HCT116 (cell line): ENCODE measurements around the gene LRRK1. TPM values are rescaled to one million over a fixed set of nuclear protein-coding genes. Genes with fewer than 3 reads are reported as not detected.

ENCODE experiments used
- ATAC-seq: fragments of 200-7000 bp; cut with Tn5 transposase; 2 replicates; pipeline ENCODE4 v1.9.1; 2020; ENCODE audit warnings: mild to moderate bottlenecking, moderate library complexity
- BruUV-seq: library from RNA; stranded (reverse); fragments of 400-500 nt; replicated peaks from 2 replicates; lab custom pipeline; 2021; lab: Mats Ljungman, UMichigan
- CTCF ChIA-PET: fragments of 300-600 bp; sonication (Branson Sonifier 250); formaldehyde crosslinking; loops from one replicate; lab custom pipeline; 2021; ENCODE audit warnings: antibody characterized with exemption; lab: Charles Lee
- POLR2A ChIA-PET: fragments of 300-600, 350-600 bp; sonication (Branson Sonifier 250); formaldehyde crosslinking; loops from one replicate; lab custom pipeline; 2021; ENCODE audit warnings: antibody characterized with exemption; lab: Charles Lee
- RAD21 ChIA-PET, 2 experiments: fragments of 300-600 bp; sonication (Branson Sonifier 250); formaldehyde crosslinking; loops; one replicate each; lab custom pipeline; 2023; ENCODE audit warnings: low total read pairs in 2 of 2; ENCODE audit not compliant: uncharacterized antibody in 2 of 2, unreplicated experiment in 2 of 2, low non-redundant PET in 1 of 2; lab: Charles Lee
- DNase-seq: peaks from one replicate; pipeline ENCODE4 v3.0.0-alpha.2; 2010; ENCODE audit warnings: low read depth, low spot score
- H2AFZ ChIP-seq: fragments of 200-600 bp; shearing (Covaris generic), sonication (generic); 2 replicates; pipeline ENCODE4 v1.6.1; 2017; ENCODE audit warnings: low read depth, mixed run types, mixed read lengths, antibody characterized with exemption, low read length; ENCODE audit not compliant: poor library complexity, severe bottlenecking
- H3K27ac ChIP-seq: 2 replicates; pipeline ENCODE4 v1.5.1; 2012; ENCODE audit warnings: low read depth, low read length
- H3K27me3 ChIP-seq: fragments of 200-600 bp; sonication (generic); 2 replicates; pipeline ENCODE4 v1.6.1; 2016; ENCODE audit warnings: mixed run types, low read length, mixed read lengths; ENCODE audit not compliant: insufficient read depth
- H3K36me3 ChIP-seq, 2 experiments: fragments of 200-500 bp in 1 of 2; fragments of 200-600 bp in 1 of 2; sonication (Bioruptor generic) in 1 of 2; sonication (generic) in 1 of 2; 2 replicates each; pipeline versions ENCODE4 v1.5.1 to v1.6.1; 2014 to 2016; ENCODE audit warnings: low read length in 2 of 2, inconsistent platforms in 1 of 2, mixed read lengths in 1 of 2, mixed run types in 1 of 2; ENCODE audit not compliant: insufficient read depth in 2 of 2, control insufficient read depth in 1 of 2
- H3K4me1 ChIP-seq, 2 experiments: fragments of 200-600 bp in 1 of 2; sonication (generic) in 1 of 2; 2 replicates each; pipeline versions ENCODE4 v1.5.1 to v1.6.1; 2012 to 2017; ENCODE audit warnings: low read length in 2 of 2, inconsistent platforms in 1 of 2, mild to moderate bottlenecking in 1 of 2, mixed read lengths in 1 of 2, mixed run types in 1 of 2, moderate library complexity in 1 of 2; ENCODE audit not compliant: insufficient read depth in 2 of 2, control insufficient read depth in 1 of 2
- H3K4me2 ChIP-seq: fragments of 200-600 bp; sonication (generic); 2 replicates; pipeline ENCODE4 v1.6.1; 2017; ENCODE audit warnings: mixed run types, low read length, mixed read lengths
- H3K4me3 ChIP-seq, 2 experiments: fragments of 200-600 bp in 1 of 2; sonication (generic) in 1 of 2; replicated peaks in 1 of 2; 2 replicates each; pipeline ENCODE4 v1.5.1; 2011 to 2016; ENCODE audit warnings: low read length in 2 of 2, control low read depth in 1 of 2, low read depth in 1 of 2, mild to moderate bottlenecking in 1 of 2, mixed read lengths in 1 of 2, mixed run types in 1 of 2
- H3K79me2 ChIP-seq: fragments of 200-600 bp; sonication (generic); 2 replicates; pipeline ENCODE4 v1.6.1; 2017; ENCODE audit warnings: mild to moderate bottlenecking, mixed run types, low read length, moderate library complexity, mixed read lengths; ENCODE audit not compliant: insufficient read depth
- H3K9ac ChIP-seq: fragments of 200-600 bp; sonication (generic); 2 replicates; pipeline ENCODE4 v1.6.1; 2016; ENCODE audit warnings: low read length, mixed read lengths
- H3K9me2 ChIP-seq: fragments of 200-600 bp; sonication (generic), shearing (Covaris generic); 2 replicates; pipeline ENCODE4 v1.6.1; 2017; ENCODE audit warnings: mixed run types, mild to moderate bottlenecking, moderate library complexity; ENCODE audit not compliant: insufficient read depth
- H3K9me3 ChIP-seq, 2 experiments: fragments of 200-500 bp in 1 of 2; fragments of 200-600 bp in 1 of 2; sonication (Bioruptor generic) in 1 of 2; sonication (generic) in 1 of 2; 2 replicates each; pipeline ENCODE4 v1.6.1; 2014 to 2017; ENCODE audit warnings: low read length in 2 of 2, mixed read lengths in 2 of 2, inconsistent platforms in 1 of 2, low read depth in 1 of 2, mild to moderate bottlenecking in 1 of 2, mixed run types in 1 of 2, moderate library complexity in 1 of 2; ENCODE audit not compliant: control insufficient read depth in 1 of 2, insufficient read depth in 1 of 2
- H4K20me1 ChIP-seq: fragments of 200-600 bp; sonication (generic), shearing (Covaris generic); 2 replicates; pipeline ENCODE4 v1.6.1; 2017; ENCODE audit warnings: mixed run types, mild to moderate bottlenecking, moderate library complexity; ENCODE audit not compliant: insufficient read depth
- ATF3 ChIP-seq: IDR thresholded peaks from 2 replicates; pipeline ENCODE4 v1.6.1; 2012
- CEBPB ChIP-seq: IDR thresholded peaks from 2 replicates; pipeline ENCODE4 v1.6.1; 2012; ENCODE audit warnings: low read depth
- EGR1 ChIP-seq: IDR thresholded peaks from 2 replicates; pipeline ENCODE4 v1.6.1; 2012; ENCODE audit warnings: low read depth
- ELF1 ChIP-seq: IDR thresholded peaks from 2 replicates; pipeline ENCODE4 v1.6.1; 2012; ENCODE audit warnings: low read depth, borderline replicate concordance
- EZH2 ChIP-seq: fragments of 200-600 bp; sonication (generic); IDR thresholded peaks from 2 replicates; pipeline ENCODE4 v1.6.1; 2017; ENCODE audit warnings: antibody characterized with exemption, mixed run types
- EZH2phosphoT487 ChIP-seq: fragments of 200-600 bp; IDR thresholded peaks from 2 replicates; pipeline ENCODE4 v1.6.1; 2018; ENCODE audit warnings: antibody characterized with exemption, borderline replicate concordance
- JUND ChIP-seq: IDR thresholded peaks from 2 replicates; pipeline ENCODE4 v1.6.1; 2012
- POLR2A ChIP-seq: IDR thresholded peaks from 2 replicates; pipeline ENCODE4 v1.7.0; 2011; ENCODE audit warnings: borderline replicate concordance; ENCODE audit not compliant: insufficient read depth, insufficient read length; ENCODE audit errors: extremely low read depth
- POLR2AphosphoS5 ChIP-seq: IDR thresholded peaks from 2 replicates; pipeline ENCODE4 v1.6.1; 2011; ENCODE audit warnings: mild to moderate bottlenecking, low read depth, low read length, moderate library complexity
- RAD21 ChIP-seq: IDR thresholded peaks from 2 replicates; pipeline ENCODE4 v1.6.1; 2012; ENCODE audit warnings: low read depth, mild to moderate bottlenecking
- REST ChIP-seq: IDR thresholded peaks from 2 replicates; pipeline ENCODE4 v1.6.1; 2012; ENCODE audit warnings: low read depth
- SIN3A ChIP-seq: IDR thresholded peaks from 2 replicates; pipeline ENCODE4 v1.6.1; 2012; ENCODE audit warnings: low read depth
- SP1 ChIP-seq: IDR thresholded peaks from 2 replicates; pipeline ENCODE4 v1.6.1; 2012; ENCODE audit warnings: low read depth
- SRF ChIP-seq: IDR thresholded peaks from 2 replicates; pipeline ENCODE4 v1.6.1; 2012; ENCODE audit warnings: low read depth
- TCF7L2 ChIP-seq: IDR thresholded peaks from 2 replicates; pipeline ENCODE4 v1.7.0; 2011; ENCODE audit warnings: borderline replicate concordance, inconsistent platforms; ENCODE audit not compliant: insufficient read depth, insufficient read length; ENCODE audit errors: extremely low read depth
- YY1 ChIP-seq: IDR thresholded peaks from 2 replicates; pipeline ENCODE4 v1.6.1; 2011; ENCODE audit warnings: low read length, low read depth, moderate library complexity, mild to moderate bottlenecking; ENCODE audit not compliant: insufficient replicate concordance; ENCODE audit errors: extremely low read depth
- ZFX ChIP-seq: fragments of 450-650 bp; IDR thresholded peaks from 2 replicates; pipeline ENCODE4 v1.6.1; 2017
- ZNF274 ChIP-seq: fragments of 200-500 bp; sonication (Bioruptor generic); IDR thresholded peaks from 2 replicates; pipeline ENCODE4 v1.6.1; 2014; ENCODE audit warnings: mild to moderate bottlenecking, low read depth, low read length, inconsistent platforms
- intact Hi-C: fragments of 100-400 bp; cut with micrococcal nuclease; formaldehyde crosslinking; loops from 2 replicates; pipeline ENCODE4 v1.10.0; 2022
- total RNA-seq: library from RNA; stranded (reverse); gene quantifications from one replicate; pipeline ENCODE4 v1.2.1, GENCODE V29; 2021; ENCODE audit not compliant: unreplicated experiment

The LRRK1 gene
- total RNA-seq, 1 experiment from 2014 or later = 21.6 TPM

GRCh38 chr15:100952566-100952965 is 33.4 kb downstream of the LRRK1 start (continued):
- TF ChIP-seq REST (no peak), SP1 (no peak), ATF3 (no peak), ELF1 (no peak), POLR2AphosphoS5 (no peak), SIN3A (no peak), SRF (no peak), POLR2A (no peak), EZH2 (no peak), EGR1 (no peak), JUND (no peak)

GRCh38 chr15:100958326-100959065 is 39.3 kb downstream of the LRRK1 start:
- POLR2A ChIA-PET = no interaction called here
- no TSS peak for BruUV-seq
- H2AFZ ChIP-seq = no peak overlapping the region
- H3K4me2 ChIP-seq = no peak overlapping the region
- H3K9ac ChIP-seq = no peak overlapping the region
- H3K4me3 ChIP-seq = no peak overlapping the region
- H3K79me2 ChIP-seq = peaks cover 6% of the 10 kb centered on the region
- DNase-seq = no peak
- no peak for ATAC-seq
- no peaks in the 10 kb centered on the region for H3K9me2 ChIP-seq
- H4K20me1 ChIP-seq = no peaks in the 10 kb centered on the region
- H3K4me1 ChIP-seq = peaks cover 0 to 9% of the 10 kb centered on the region in 2 experiments; a peak in 1 of 4 replicates
- H3K27me3 ChIP-seq = no peaks in the 10 kb centered on the region
- no peak overlapping the region for H3K27ac ChIP-seq
- RAD21 ChIA-PET = no interaction called here
- H3K36me3 ChIP-seq = no peaks in the 10 kb centered on the region
- H3K9me3 ChIP-seq = no peaks in the 10 kb centered on the region
- intact Hi-C loops = no loop called here
- CTCF ChIA-PET = interaction anchor here (0.7 kb wide), 1 partner anchor 50 kb away, joined by 3 read pairs; no protein-coding TSS in a partner anchor
- TF ChIP-seq CEBPB = no peak
- TF ChIP-seq RAD21 = no peak
- TF ChIP-seq EZH2 = no peak
- TF ChIP-seq ZFX = no peak
- TF ChIP-seq ATF3 = no peak
- TF ChIP-seq YY1 = no peak
- TF ChIP-seq JUND = no peak
- no peak for TF ChIP-seq EZH2phosphoT487
- TF ChIP-seq SRF = no peak
- no peak for TF ChIP-seq ZNF274
- TF ChIP-seq POLR2AphosphoS5 = no peak
- no peak for TF ChIP-seq ELF1
- no peak for TF ChIP-seq POLR2A
- no peak for TF ChIP-seq TCF7L2
